Erythroblast (primary cell): ENCODE measurements around the gene TAF1.
"Not testable (repeated sequence)": the region's sequence is repeated elsewhere in the genome, so short reads cannot be mapped to it uniquely, and the experiment has no call there.

Experiments used
- DNase-seq, 2 experiments: peaks; one replicate each; lab custom pipeline; 2025; lab: John Stamatoyannopoulos, UW
- GATA1 ChIP-seq: IDR thresholded peaks from 2 replicates; pipeline ENCODE4 v1.6.1; 2011; ENCODE audit warnings: low read depth, mild to moderate bottlenecking, control low read depth, low read length, moderate library complexity
- POLR2A ChIP-seq: IDR thresholded peaks from 2 replicates; pipeline ENCODE4 v1.6.1; 2011; ENCODE audit warnings: mild to moderate bottlenecking, low read length

TAF1 gene

GRCh38 chrX:71372388-71372787 is 6.2 kb downstream of the TAF1 start:
- peak; percentile 4 to 40 for DNase-seq
- TF ChIP-seq GATA1 (no peak), POLR2A (no peak)

- no peak for DNase-seq
- no peak for TF ChIP-seq GATA1
- no peak for TF ChIP-seq POLR2A
Measured at GRCh38 chrX:71378732-71379131, 12.6 kb downstream of the TAF1 start.

- DNase-seq, result not testable (repeated sequence)
Measured at GRCh38 chrX:71391725-71392124, 25.6 kb downstream of the TAF1 start.

- TF ChIP-seq GATA1 (no peak), POLR2A (peak; percentile 51)
- peak; percentile 85 to 87 for DNase-seq
Measured at GRCh38 chrX:71393919-71394318, 27.8 kb downstream of the TAF1 start.

- peak; percentile 11 to 20 for DNase-seq
- TF ChIP-seq GATA1 (no peak), POLR2A (peak; percentile 12)
Measured at GRCh38 chrX:71396576-71396975, 30.4 kb downstream of the TAF1 start.

- TF ChIP-seq GATA1 (no peak), POLR2A (no peak)
- no peak for DNase-seq
Measured at GRCh38 chrX:71400710-71401109, 34.6 kb downstream of the TAF1 start.

GRCh38 chrX:71416260-71416659 is 50.1 kb downstream of the TAF1 start:
- DNase-seq, result not testable (repeated sequence)

- no peak for DNase-seq
- TF ChIP-seq GATA1, result no peak
- no peak for TF ChIP-seq POLR2A
Measured at GRCh38 chrX:71420686-71421085, 54.5 kb downstream of the TAF1 start.

GRCh38 chrX:71432733-71433132 is 66.6 kb downstream of the TAF1 start:
- TF ChIP-seq POLR2A, result no peak
- no peak for TF ChIP-seq GATA1
- DNase-seq, result no peak

- TF ChIP-seq GATA1, result no peak
- no peak for TF ChIP-seq POLR2A
Measured at GRCh38 chrX:71438750-71439149, 72.6 kb downstream of the TAF1 start.

GRCh38 chrX:71439420-71439819 is 73.3 kb downstream of the TAF1 start:
- TF ChIP-seq POLR2A (no peak), GATA1 (peak; percentile 9)
- peak in 1 of 2 experiments; percentile 42 for DNase-seq

More at GRCh38 chrX:71438750-71439149, 72.6 kb downstream of the TAF1 start:
- DNase-seq, result peak; percentile 43 to 66

GRCh38 chrX:71439896-71440295 is 73.7 kb downstream of the TAF1 start:
- TF ChIP-seq POLR2A, result no peak
- TF ChIP-seq GATA1, result no peak
- DNase-seq, result no peak

- no peak for DNase-seq
- no peak for TF ChIP-seq GATA1
- no peak for TF ChIP-seq POLR2A
Measured at GRCh38 chrX:71440401-71440800, 74.2 kb downstream of the TAF1 start.

GRCh38 chrX:71441809-71442208 is 75.7 kb downstream of the TAF1 start:
- not testable (repeated sequence) for DNase-seq

GRCh38 chrX:71450433-71451106 is 84.4 kb downstream of the TAF1 start:
- peak; percentile 25 for TF ChIP-seq GATA1
- TF ChIP-seq POLR2A, result no peak
- peak; percentile 89 to 94 for DNase-seq

GRCh38 chrX:71451518-71451917 is 85.4 kb downstream of the TAF1 start:
- DNase-seq, result peak in 1 of 2 experiments; percentile 29
